ENCODE results near the gene ZNF512. TPM values are rescaled to one million over a fixed set of nuclear protein-coding genes. Genes with fewer than 3 reads are reported as not detected.

The ZNF512 gene
- total RNA-seq, 1 experiment from 2014 or later, result not detected

DNA sequence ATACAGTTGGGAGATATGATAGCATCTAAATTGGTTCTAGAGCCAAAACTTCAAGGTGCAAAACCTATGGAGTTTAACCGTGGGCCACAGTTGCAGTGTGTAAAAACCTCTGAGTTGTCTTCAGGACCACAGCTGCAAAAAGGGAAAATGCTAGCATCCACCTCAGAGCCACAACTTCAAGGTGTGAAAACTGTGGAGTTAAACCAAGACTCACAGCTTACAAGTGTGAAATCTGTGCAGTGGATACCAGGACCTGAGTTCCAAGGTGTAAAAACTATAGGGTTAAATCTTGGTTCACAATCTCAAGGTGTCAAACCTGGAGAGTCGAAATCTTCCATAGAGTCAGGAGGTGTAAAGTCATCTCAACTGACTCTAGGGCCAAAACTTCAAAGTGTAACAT is 10.4 kb upstream of the ZNF512 start:
- Histone ChIP-seq H3K9me2 (replicated peaks; ENCODE audit: low read length) (no peaks in the 10 kb centered on the region), H3K4me3 (ENCODE audit: low read length) (no peak overlapping the region), H3K27ac (ENCODE audit: low read length) (no peak overlapping the region), H3K27me3 (ENCODE audit: low read length) (no peaks in the 10 kb centered on the region), H2AFZ (ENCODE audit: low read length) (no peak overlapping the region), H3K4me2 (ENCODE audit: low read length) (no peak overlapping the region), H3K79me2 (ENCODE audit: low read length) (no peaks in the 10 kb centered on the region), H3F3A (ENCODE audit: low read length, unreplicated experiment) (no peaks in the 10 kb centered on the region), H4K20me1 (ENCODE audit: low read length) (no peaks in the 10 kb centered on the region), H3K4me1 (ENCODE audit: insufficient read depth, low read length) (peaks cover 2% of the 10 kb centered on the region), H3K36me3 (ENCODE audit: low read depth, low read length) (no peaks in the 10 kb centered on the region), H3K9me3 (ENCODE audit: low read length) (no peaks in the 10 kb centered on the region), H3K9ac (ENCODE audit: low read length) (no peak overlapping the region)
- POLR2A ChIA-PET (ENCODE audit: unreplicated experiment), result no interaction called here
- no TSS peak for BruUV-seq (replicated peaks)
- intact Hi-C loops (cut with micrococcal nuclease), result no loop called here
- ATAC-seq, result no peak
- DNase-seq, result no peak
- no peak for TF ChIP-seq EZH2phosphoT487 (IDR thresholded peaks at IDR 0.05; ENCODE audit: borderline replicate concordance, low read length)
- TF ChIP-seq, protein P1, sequence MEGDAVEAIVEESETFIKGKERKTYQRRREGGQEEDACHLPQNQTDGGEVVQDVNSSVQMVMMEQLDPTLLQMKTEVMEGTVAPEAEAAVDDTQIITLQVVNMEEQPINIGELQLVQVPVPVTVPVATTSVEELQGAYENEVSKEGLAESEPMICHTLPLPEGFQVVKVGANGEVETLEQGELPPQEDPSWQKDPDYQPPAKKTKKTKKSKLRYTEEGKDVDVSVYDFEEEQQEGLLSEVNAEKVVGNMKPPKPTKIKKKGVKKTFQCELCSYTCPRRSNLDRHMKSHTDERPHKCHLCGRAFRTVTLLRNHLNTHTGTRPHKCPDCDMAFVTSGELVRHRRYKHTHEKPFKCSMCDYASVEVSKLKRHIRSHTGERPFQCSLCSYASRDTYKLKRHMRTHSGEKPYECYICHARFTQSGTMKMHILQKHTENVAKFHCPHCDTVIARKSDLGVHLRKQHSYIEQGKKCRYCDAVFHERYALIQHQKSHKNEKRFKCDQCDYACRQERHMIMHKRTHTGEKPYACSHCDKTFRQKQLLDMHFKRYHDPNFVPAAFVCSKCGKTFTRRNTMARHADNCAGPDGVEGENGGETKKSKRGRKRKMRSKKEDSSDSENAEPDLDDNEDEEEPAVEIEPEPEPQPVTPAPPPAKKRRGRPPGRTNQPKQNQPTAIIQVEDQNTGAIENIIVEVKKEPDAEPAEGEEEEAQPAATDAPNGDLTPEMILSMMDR (conservative IDR thresholded peaks at IDR 0.05; ENCODE audit: low read depth, low read length), result no peak
- no peak for TF ChIP-seq EZH2 (IDR thresholded peaks at IDR 0.05; ENCODE audit: low read length, unreplicated experiment)
- CTCF ChIA-PET, result no interaction called here

DNA sequence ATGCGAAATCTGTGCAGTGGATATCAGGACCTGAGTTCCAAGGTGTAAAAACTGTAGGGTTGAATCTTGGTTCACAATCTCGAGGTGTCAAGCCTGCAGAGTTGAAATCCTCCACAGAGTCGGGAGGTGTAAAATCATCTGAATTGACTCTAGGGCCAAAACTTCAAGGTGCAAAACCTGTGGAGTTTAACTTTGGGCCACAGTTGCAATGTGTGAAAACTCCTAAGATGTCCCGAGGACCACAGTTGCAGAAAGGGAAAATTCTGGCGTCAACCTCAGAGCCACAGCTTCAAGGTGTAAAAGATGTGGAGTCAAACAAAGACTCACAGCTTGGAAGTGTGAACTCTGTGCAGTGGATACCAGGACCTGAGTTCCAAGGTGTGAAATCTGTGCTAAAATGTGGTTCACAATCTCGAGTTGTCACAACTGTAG is 9.8 kb upstream of the ZNF512 start:
- no peak for ATAC-seq
- H4K20me1 ChIP-seq (ENCODE audit: low read length), result no peaks in the 10 kb centered on the region

DNA sequence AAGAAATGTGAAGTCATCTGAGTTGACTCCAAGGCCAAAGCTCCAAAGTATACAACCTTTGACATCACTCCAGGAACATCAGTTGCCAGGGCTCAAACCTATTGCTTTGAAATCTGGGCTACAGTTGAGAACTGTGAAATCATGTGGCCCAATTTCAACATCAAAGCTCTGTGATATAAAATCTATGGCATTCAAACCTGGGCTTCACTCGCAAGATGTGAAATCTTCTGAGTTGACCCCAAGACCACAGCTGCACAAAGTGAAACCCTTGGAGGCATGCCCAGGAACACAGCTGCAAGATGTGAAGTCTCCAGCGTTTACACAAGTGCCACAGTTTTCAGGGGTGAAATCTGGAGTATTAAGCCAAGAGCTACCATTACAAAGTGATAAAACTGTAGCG is 9.4 kb upstream of the ZNF512 start:
- ATAC-seq, result no peak

More for the DNA sequence above, 9.8 kb upstream of the ZNF512 start:
- Histone ChIP-seq H3K9me2 (replicated peaks; ENCODE audit: low read length) (no peaks in the 10 kb centered on the region), H3K79me2 (ENCODE audit: low read length) (no peaks in the 10 kb centered on the region), H3F3A (ENCODE audit: low read length, unreplicated experiment) (no peaks in the 10 kb centered on the region), H3K36me3 (ENCODE audit: low read depth, low read length) (no peaks in the 10 kb centered on the region), H3K4me1 (ENCODE audit: insufficient read depth, low read length) (no peaks in the 10 kb centered on the region), H2AFZ (ENCODE audit: low read length) (no peak overlapping the region), H3K27me3 (ENCODE audit: low read length) (no peaks in the 10 kb centered on the region), H3K9ac (ENCODE audit: low read length) (no peak overlapping the region), H3K4me3 (ENCODE audit: low read length) (no peak overlapping the region), H3K27ac (ENCODE audit: low read length) (no peak overlapping the region), H3K9me3 (ENCODE audit: low read length) (no peaks in the 10 kb centered on the region), H3K4me2 (ENCODE audit: low read length) (no peak overlapping the region)
- TF ChIP-seq, protein P1 (conservative IDR thresholded peaks at IDR 0.05; ENCODE audit: low read depth, low read length), result no peak
- no peak for TF ChIP-seq EZH2phosphoT487 (IDR thresholded peaks at IDR 0.05; ENCODE audit: borderline replicate concordance, low read length)
- TF ChIP-seq EZH2 (IDR thresholded peaks at IDR 0.05; ENCODE audit: low read length, unreplicated experiment), result no peak
- BruUV-seq (replicated peaks), result no TSS peak
- intact Hi-C loops (cut with micrococcal nuclease), result no loop called here
- ChIA-PET POLR2A (ENCODE audit: unreplicated experiment) (no interaction called here), CTCF (no interaction called here)
- no peak for DNase-seq

More for the DNA sequence above, 9.4 kb upstream of the ZNF512 start:
- no peak overlapping the region for H3K4me2 ChIP-seq (ENCODE audit: low read length)
- no peaks in the 10 kb centered on the region for H4K20me1 ChIP-seq (ENCODE audit: low read length)
- H3K9me2 ChIP-seq (replicated peaks; ENCODE audit: low read length), result no peaks in the 10 kb centered on the region
- no peaks in the 10 kb centered on the region for H3K79me2 ChIP-seq (ENCODE audit: low read length)
- H3K36me3 ChIP-seq (ENCODE audit: low read depth, low read length), result no peaks in the 10 kb centered on the region
- DNase-seq, result no peak
- ChIA-PET CTCF (no interaction called here), POLR2A (ENCODE audit: unreplicated experiment) (no interaction called here)
- no peaks in the 10 kb centered on the region for H3K27me3 ChIP-seq (ENCODE audit: low read length)
- TF ChIP-seq EZH2 (IDR thresholded peaks at IDR 0.05; ENCODE audit: low read length, unreplicated experiment) (no peak), EZH2phosphoT487 (IDR thresholded peaks at IDR 0.05; ENCODE audit: borderline replicate concordance, low read length) (no peak)
- TF ChIP-seq, protein P1 (conservative IDR thresholded peaks at IDR 0.05; ENCODE audit: low read depth, low read length), result no peak
- H3K9me3 ChIP-seq (ENCODE audit: low read length), result no peaks in the 10 kb centered on the region
- H2AFZ ChIP-seq (ENCODE audit: low read length), result no peak overlapping the region
- H3K9ac ChIP-seq (ENCODE audit: low read length), result no peak overlapping the region
- no peak overlapping the region for H3K4me3 ChIP-seq (ENCODE audit: low read length)
- no peaks in the 10 kb centered on the region for H3F3A ChIP-seq (ENCODE audit: low read length, unreplicated experiment)
- no peak overlapping the region for H3K27ac ChIP-seq (ENCODE audit: low read length)
- intact Hi-C loops (cut with micrococcal nuclease), result no loop called here
- H3K4me1 ChIP-seq (ENCODE audit: insufficient read depth, low read length), result no peaks in the 10 kb centered on the region
- no TSS peak for BruUV-seq (replicated peaks)
